HG03558 (cell line): ENCODE data around the gene ZBTB16.

Experiments used
- ATAC-seq: cut with Tn5 transposase; IDR thresholded peaks from one replicate; pipeline ENCODE4 v1.9.1; 2021; ENCODE audit warnings: moderate number of reproducible peaks; ENCODE audit not compliant: unreplicated experiment; ENCODE audit errors: extremely low read depth

The ZBTB16 gene

DNA sequence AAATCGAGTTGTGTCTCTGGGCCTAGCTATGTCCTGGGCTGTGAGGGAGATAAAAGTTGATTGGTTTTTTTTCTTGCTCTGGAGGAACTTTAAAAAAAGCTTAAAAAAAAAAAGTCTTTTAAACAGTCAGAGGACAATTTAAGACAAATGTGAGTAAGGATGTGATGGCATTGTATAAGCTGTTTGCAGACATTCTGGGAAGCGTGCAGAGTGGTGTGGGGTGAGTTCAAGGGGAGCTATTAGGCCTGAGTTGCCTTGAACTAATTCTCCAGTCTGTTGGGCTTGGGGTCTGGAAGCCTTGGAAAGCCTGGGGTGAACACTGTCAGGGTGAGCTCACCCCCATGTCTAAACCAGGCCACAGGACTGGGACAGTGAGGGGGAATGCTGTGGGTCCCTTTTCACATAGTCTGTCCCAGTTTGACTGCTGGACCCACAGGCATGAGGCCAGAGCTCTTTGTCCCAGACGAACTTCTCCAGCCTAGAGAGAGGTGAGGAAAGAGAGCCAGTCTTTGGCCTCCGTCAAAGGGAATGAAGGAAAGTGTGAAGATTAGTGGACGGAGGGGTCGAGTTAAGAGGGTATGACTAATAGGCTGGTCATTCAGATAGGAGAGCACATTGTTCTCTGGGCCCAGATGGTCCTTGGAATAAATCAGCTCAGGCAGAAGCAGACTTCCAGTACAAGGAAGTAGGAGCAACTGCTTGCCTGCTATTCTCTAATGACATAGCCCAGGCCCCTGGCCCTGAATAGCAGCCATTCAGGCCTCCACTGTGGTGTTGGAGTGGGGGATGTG lies 160.2 kb downstream of the ZBTB16 start:
- ATAC-seq = no peak

DNA sequence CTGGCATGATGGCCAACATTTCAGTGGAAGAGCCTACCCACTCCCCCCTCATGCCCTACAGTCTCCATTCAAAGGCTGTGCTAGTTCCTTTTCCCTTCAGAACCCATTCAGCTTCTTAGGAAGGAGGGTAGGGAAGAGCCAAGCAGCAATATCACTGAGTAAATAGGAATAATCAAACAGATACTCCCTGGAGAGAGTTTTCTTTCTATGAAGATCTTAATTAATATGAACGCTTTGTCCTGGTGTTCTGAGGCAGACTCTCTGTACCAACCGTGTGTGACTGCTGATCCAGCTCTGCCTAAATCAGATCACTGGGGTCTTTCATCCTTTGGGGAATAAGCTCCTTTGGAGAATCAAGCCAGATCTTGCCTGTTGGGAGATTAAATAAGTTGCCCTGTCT lies 161.5 kb downstream of the ZBTB16 start:
- no peak for ATAC-seq

DNA sequence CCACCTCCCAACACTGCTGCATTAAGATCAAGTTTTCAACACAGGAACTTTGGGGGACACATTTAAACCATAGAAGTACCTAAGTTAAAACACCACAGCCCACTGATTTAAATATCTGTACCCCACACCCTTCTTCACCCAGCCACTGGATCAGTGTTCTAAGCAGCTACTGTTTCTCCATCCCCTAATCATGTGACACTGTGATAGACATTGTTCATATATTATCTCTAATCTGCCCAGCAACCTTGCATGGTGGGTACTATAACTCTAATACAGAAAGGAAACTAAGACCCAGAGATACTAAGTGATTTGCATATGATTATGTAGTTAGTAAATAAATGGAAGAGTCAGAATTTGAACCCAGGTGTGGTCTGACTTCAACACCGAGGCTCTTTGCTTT lies 166.2 kb downstream of the ZBTB16 start:
- no peak for ATAC-seq

DNA sequence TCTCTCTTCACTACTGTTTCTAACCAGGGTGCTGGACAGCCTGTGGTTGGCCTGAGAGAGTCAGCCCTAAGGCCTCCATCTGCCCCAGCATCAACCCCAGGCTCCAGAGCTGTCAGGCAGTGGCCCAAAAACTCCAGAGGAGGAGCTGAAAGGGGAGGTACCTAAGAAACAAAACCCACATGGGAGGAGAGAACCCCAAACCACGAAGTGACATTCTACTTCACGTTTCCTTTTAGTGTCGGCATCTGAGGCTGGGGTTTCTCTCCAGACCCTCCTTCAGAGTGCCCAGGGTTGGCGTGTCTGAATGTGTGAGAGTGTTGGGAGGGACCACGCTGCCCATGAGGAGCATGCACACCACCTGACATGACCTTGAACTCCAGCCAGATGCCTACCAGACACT lies 166.8 kb downstream of the ZBTB16 start:
- no peak for ATAC-seq

DNA sequence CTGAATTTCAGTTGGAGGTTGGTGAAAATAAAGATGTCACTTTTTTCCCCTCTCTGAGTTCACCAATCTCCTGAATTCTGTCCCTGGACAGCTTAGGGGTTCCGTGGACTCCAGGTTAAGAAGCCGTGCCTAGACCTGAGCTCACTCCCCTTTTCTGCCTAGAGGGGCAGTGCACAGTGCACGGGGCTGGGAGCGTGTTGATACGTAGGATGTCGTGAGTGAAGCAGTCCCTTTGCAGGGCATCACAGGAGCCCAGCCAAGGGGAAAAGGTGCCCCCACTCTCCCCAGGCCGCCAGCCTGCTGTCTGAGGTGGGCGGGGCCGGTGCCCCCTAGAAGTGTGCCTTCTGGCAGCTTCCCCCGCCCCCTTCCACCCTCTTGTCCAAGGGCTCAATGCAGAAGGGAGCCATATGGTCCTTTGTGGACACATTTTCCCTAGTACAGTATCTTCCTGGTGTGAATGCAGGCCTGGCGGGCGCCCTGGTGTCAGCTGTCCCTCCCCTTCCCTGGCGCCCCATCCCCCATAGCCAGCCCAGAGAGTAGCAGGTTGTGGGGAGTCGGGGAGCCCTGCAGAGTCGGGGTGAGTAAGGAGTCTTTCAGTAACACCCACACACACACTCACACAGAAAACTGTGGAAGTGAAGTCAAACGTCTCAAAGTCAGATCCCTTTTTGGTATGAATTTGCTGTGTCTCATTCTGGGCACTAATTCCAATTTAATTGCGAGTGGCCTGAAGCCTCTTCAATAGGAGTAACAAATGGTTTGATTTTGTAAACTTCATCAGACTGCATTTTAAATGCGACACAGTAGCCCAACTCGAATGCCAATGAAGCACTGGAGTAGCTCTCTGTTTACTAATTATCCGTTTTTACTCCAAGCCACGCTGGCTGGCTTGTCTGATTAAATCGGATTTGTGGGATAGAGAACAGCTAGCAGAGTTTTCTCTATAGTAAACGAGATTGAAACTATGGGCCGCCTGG lies 169.2 kb downstream of the ZBTB16 start:
- no peak for ATAC-seq

DNA sequence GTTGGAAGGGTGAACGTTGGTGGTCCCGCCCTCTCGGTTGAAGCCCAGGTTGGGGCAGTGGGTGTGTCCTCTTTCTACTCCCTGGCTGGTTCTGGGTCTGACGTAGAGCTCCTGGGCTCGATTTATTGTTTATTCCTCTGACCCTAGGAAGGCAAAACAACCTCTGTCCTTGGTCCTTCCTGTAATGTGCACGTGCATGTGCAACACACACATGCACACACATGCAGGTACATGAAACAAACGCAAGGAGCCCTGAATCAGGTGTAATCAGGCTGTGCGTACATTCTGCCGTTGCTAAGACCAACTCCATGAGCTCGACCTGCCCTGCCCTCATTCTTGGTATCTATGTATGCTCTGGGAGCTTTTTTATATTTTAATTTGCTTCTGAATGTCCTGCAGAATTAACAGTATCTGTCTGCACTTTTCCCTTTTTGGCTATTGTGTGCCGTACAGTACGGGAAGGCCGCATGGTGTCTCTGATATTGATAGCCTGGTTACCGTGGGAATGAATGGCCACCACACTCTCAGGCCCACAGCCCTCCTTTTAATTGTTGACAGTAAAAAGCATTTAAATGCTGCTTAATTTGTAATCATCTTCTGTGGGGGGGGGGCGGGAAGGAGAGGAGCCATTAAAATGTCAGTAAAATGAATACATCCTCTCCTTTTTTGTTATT lies 170.7 kb downstream of the ZBTB16 start:
- no peak for ATAC-seq

DNA sequence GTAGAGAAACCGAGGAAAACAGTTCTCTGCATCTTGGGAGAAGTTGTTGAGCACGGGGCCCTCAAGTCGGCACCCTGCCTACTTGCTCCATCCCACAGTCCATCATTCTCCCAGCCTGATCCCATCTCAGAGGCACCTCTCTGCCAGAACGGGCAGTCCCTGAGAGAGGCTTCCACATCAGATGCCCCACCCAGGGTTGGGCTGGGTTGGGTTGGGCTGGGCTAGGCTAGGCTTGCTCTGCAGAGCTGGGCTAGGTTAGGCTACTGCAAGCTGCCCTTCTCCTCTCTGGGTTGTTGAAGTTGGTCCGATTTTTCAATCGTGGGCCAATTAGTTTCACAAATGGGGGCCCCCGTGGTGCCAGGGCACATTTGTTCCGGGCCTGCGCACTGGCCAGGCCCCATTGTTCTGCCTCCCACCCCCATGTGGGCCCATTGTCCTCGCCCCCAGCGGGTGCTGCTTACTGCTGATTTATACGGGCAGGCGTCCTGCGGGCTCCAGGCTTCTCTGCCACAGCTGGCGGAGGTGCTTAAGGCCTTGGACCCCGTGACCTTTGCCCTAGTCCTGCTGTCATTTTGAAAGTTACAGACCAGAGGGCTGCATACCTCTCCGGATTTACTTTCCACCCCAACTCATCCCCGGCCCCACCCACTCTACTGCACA lies 173.0 kb downstream of the ZBTB16 start:
- no peak for ATAC-seq

DNA sequence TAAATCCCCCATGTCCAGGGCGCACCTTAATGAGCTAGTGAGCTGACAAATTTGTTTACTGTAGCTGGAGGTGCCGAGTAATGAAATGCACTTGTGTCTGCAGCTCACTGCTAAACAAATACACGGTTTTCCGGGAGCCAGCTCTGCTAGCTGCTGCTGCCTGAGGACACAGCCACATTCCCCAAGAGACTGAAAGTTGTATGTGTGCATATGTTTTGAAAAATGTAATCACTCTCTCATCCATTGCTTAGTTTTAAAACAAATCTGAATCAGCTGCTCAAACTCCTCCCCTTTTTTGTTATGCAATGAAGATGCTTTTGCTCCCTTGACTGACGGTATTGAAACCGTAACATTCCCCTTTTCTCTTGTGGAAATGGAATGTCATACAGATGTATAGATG lies 174.2 kb downstream of the ZBTB16 start:
- ATAC-seq = no peak

DNA sequence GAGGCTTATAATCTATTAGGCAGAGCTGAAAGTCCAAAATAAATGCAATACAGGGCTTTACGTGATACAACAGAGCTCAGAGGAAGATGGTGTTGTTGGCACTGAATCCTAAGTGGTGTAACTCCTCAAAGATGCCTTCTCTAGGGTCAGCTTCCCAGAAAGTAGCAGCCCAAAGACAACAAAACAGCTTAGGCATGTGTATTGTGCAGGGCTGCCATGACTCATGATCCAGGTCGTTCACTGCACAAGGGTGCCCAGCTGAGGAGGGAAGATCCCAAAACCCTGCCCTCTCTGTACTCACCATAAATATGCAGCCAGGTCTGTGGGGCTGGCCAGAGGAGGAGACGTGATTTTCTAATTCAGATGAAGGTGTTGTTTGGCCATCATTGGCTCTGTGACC lies 177.3 kb downstream of the ZBTB16 start:
- no peak for ATAC-seq

DNA sequence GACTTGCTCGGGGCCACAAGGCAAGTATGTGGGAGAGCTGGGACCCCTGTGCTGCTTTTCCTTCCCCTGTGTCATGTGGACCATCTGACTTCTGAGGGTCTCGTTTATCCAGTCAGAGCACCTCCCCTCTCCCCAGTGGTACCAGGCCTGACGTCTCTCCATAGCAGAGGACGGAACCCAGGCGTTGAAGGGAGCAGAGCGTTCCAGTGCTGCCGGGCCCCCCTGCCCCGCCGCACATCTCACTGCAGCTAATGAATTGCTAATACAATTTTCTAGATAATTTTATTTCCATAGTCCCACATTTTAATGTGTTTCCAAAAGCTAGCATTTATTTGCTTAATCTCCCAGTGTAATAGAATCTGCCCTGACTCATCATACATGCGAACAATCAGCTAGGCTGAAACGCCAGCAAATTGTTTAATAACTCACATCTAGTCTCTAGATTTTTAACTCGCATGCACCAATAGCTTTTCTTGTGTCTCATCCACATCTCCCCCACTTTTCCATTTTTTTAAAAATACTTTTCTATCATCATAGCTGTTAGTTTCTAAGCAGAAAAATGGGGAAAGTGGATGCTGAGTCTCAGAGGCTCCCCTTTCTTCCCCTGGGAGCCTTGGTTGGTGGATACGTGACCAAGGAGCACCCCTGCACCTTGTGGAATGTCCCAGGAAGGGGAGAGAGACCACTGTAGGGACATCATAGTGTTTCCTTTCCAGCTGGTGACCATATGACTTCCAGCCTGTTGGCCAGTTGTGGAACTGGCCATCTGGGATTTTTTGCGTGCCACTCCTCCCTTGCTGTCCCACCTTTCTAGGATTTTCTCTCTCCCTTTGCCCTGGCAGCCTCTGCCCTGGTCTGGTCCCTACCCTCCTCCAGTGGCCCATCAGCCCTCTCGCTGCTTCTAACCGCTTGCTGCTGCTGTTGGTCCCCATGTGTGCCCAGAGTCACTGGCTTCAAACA lies 178.1 kb downstream of the ZBTB16 start:
- ATAC-seq = no peak

DNA sequence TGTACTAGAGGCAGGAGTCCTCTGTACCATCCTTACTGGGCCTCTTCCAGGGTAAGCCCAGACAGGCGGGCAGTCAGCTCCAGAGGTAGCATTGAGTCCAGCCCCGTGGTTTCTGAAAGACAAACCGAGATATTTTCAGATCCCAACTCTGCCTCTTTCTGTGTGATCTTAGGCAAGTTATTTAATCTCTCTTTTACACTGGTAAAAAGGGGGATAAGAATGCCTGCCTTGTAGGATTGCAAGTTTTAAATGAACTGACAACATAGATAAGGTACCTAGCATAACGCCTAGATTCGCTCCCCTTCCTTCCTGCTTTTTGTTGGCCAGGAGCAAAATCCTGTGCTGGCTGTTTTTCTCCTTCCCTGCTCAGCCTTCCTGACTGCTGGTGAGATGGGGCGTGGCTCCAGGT lies 180.2 kb downstream of the ZBTB16 start:
- no peak for ATAC-seq

DNA sequence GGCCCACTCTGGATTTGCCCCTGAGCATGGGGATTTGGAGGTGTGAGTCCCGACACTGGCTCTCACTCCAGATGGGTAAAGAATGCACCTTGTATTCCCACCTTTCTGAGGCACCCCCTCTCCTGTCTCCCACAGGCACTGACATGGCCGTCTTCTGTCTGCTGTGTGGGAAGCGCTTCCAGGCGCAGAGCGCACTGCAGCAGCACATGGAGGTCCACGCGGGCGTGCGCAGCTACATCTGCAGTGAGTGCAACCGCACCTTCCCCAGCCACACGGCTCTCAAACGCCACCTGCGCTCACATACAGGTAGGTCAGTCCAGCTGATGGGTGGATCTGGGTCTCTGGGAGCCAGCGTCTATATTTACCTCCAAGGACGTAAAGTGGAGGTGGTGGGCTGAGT lies 182.5 kb downstream of the ZBTB16 start:
- ATAC-seq = no peak

DNA sequence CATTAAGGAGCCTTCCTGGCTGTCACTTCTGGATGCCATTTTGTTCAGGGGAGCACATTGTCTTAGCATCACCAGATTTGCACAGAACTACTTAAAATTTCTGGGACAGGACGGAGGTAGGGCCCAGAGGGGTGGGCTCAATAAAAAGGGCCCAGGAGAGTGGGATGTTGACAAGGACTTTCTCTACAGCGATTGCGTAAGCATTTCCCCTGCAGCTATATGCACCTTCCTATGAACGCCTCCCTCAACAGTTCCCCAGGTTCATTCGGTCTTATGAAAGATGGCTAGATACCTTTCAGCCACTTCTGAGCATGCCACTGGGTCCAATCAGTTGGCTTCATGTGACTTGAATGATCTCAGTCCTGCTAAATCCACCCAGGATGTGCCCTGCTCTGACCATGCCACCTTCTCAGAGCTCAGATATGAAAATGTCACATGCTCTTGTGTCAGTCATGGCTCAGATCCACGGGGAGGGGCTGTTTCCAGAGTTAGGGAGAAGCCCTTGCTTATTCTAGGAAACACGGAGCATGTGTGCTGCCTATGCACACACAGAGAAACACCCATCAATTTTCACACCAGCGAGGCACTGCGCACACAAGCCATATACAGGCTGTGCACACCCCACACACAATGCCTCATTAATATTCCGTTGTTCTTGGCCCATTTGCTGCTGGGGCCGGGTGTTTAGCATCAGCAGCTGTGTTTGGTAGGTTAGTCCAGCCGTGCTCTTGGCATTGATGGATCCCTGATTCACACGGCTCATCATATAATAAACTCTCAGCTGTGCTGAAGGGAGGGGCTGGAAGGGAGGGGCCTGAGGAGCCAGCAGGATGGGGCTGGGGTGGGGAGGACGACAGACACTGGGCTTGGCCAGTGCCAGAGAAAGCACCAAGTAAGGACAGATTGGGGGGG lies 184.2 kb downstream of the ZBTB16 start:
- ATAC-seq = no peak

DNA sequence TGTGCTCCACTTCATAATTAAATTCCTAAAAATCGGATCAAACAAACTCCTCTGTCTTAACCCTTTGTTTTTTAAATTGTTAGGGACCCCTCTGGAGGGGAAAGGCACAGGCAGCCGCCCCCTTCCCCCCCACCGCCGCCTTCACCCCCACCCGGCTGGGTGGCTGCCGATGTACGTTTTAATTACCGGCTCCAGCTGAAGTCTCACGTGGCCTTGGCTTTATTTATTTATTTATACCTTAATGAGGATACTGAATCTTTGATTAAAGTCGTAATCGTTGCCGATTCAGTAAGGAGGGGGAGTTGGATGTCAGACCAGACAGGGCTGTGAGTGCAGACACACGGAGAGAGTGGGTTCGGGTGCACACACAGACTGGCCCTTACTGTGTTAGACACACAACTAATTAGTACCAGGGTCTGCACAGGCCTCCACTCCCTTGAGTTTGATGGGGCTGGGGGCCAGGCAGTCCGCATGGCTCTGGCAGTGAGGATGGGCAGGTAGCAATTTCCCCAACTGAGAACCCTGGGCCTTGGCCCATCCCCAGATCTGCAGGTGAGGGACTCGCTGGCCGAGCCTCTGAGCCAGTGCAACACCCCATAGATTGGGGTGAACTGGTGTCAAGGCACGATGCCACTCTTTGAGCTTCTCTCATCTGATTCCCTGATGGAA lies 185.3 kb downstream of the ZBTB16 start:
- ATAC-seq = no peak

DNA sequence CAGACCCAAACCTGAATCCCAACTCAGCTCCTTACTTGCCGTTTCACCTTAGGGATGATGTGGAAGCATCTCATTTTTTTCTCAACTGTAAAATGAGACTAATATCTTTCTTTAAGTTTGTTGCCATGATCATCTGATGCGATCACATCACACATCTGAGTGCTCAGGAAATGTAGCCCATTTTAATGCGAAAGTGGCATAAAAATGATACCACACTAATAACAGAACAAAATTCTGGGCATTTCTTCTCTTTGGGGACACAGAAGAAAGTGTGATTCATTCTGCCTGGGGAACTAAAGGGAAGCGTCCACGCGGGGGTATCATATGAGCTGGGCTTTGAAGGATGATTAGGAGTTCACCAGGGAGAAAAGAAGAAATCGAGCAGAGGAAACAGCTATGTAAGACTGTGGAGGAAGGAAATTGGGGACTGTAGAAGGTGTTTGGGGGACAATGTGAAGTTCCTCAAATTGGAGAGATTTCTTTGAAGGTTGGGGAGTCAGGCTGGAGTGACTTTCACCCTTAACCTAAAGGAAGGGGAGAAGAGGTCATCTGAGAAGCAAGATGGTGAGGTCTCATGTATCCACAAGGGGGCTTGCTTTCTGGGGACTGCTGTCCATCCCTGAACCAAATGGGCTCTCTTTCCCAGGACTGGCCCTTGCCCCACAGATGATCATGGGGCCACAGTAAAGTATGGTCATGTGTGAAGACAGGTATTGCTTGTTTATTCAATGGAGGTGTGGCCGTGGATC lies 187.0 kb downstream of the ZBTB16 start:
- ATAC-seq = no peak

DNA sequence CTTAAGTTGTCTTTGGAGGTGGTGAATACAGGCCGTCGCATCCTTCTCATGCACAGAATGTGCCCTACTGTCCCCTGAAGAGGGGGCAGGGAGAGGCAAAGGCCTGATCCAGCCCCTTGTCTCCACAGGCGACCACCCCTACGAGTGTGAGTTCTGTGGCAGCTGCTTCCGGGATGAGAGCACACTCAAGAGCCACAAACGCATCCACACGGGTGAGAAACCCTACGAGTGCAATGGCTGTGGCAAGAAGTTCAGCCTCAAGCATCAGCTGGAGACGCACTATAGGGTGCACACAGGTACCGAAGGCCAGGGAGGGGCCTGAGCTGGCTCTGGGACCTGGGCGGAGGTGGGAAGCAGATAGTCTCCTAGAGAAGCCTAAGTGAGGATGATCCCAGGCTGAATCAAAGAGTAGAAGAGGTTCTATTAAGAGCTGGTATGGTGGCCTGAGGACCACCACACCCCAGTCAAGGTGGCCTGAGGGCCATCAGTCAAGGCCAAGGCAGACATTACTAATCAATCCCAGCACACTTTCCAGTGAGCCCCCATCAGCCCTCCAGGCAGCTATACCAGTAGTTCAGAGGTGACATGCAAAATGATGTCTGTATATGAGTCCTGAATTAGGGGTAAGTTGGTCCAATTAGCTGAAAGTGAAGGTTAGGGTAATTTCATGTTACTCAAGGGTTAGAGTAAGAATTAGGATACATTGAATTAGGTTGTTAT lies 187.7 kb downstream of the ZBTB16 start:
- no peak for ATAC-seq
